Adrenal gland (tissue), 12 donors: Measurements from ENCODE around the gene ZNF212. TPM values are rescaled to one million over a fixed set of nuclear protein-coding genes. Genes with fewer than 3 reads are reported as not detected.
A peak's percentile ranks its signal among the peaks of the same experiment; 100 is the strongest.

Experiments used
- DNase-seq, 7 donors: peaks; one replicate each; pipeline ENCODE4 v3.0.0-alpha.2; 2019 to 2020
- H3K27ac ChIP-seq, 5 donors: fragments of 200-600 bp; sonication (generic) in 4 of 5; 1 replicate in 3 of 5; 2 replicates in 2 of 5; pipeline versions ENCODE4 v1.5.1 to v1.8.0; 2016 to 2020; ENCODE audit warnings: mild to moderate bottlenecking in 1 of 5
- H3K27me3 ChIP-seq: fragments of 200-600 bp; 2 replicates; pipeline ENCODE4 v1.8.0; 2021
- H3K36me3 ChIP-seq, 2 donors: fragments of 200-600 bp; replicated peaks in 1 of 2; 1 replicate in 1 of 2; 2 replicates in 1 of 2; pipeline versions ENCODE4 v1.5.1 to v1.8.0; 2018 to 2022
- H3K4me1 ChIP-seq, 2 donors: fragments of 200-600 bp; replicated peaks in 1 of 2; 1 replicate in 1 of 2; 2 replicates in 1 of 2; pipeline versions ENCODE4 v1.5.1 to v1.8.0; 2018 to 2021
- H3K4me3 ChIP-seq, 4 donors: fragments of 200-600 bp; sonication (generic) in 3 of 4; one replicate each; pipeline ENCODE4 v1.5.1; 2016 to 2018
- H3K9me3 ChIP-seq, 3 donors: fragments of 200-600 bp; sonication (generic) in 1 of 3; replicated peaks in 1 of 3; 1 replicate in 2 of 3; 2 replicates in 1 of 3; pipeline versions ENCODE4 v1.5.1 to v1.8.0; 2016 to 2021
- CTCF ChIP-seq, 6 experiments: fragments of 450-650 bp in 4 of 6; fragments of 200-600 bp in 2 of 6; sonication (generic) in 1 of 6; IDR thresholded peaks; 1 replicate in 5 of 6; 2 replicates in 1 of 6; pipeline versions ENCODE4 v1.5.1 to v1.8.0; 2016 to 2021; ENCODE audit warnings: antibody characterized with exemption in 6 of 6, mild to moderate bottlenecking in 2 of 6, moderate library complexity in 1 of 6
- POLR2A ChIP-seq, 2 donors: fragments of 450-650 bp; IDR thresholded peaks; one replicate each; pipeline ENCODE4 v1.6.1; 2017; ENCODE audit warnings: antibody characterized with exemption in 2 of 2, mild to moderate bottlenecking in 2 of 2, moderate library complexity in 1 of 2
- WGBS, 4 donors: extraction: QIAGEN DNeasy Blood & Tissue Kit in 2 of 4; methylation state at CpG; one replicate each; pipeline versions ENCODE4 v1.1.5 to v1.1.7; 2013 to 2017; 5-methylcytosine and 5-hydroxymethylcytosine counted together
- intact Hi-C, 2 donors: fragments of 100-400 bp; cut with DNase I; formaldehyde crosslinking; loops; one replicate each; pipeline versions ENCODE4 v1.14.1 to v1.15.0; 2022 to 2023
- polyA plus RNA-seq, 3 donors: library from polyadenylated mRNA; stranded (reverse); fragments of 200-250 nt in 2 of 3; fragments of 350-450 nt in 1 of 3; fragmentation: Illumina TruSeq in 1 of 3; extraction: RNeasy Lipid Tissue Mini Kit (QIAGEN cat#74804) in 1 of 3; gene quantifications; one replicate each; pipeline ENCODE4 v1.2.3, GENCODE V29; 2013 to 2014
- total RNA-seq, 9 donors: library from RNA; depleted of rRNA in 4 of 9; stranded (reverse); fragments of >200 nt in 4 of 9; fragments of 120-200 nt in 1 of 9; fragmentation: NEBNext Ultra II Directional in 1 of 9; extraction: Animal tissue kit (Norgen Biotek cat#: 25700) in 1 of 9; gene quantifications; one replicate each; pipeline versions ENCODE4 v1.1.0 to v1.2.4, GENCODE V29; 2013 to 2023
- donor health status: healthy with polysubstance abuse.
- donor health status: Bipolar disorder and iron deficiency.
- donor health status: DM: yes; HTN: yes; CAD: no.
- donor health status: DM: no; HTN: no; CAD: no.
- donor health status: DM: no; HTN: no; CAD: no.
- donor health status: DM: yes; HTN: yes; CAD: no.

The ZNF212 gene
- total and polyA plus RNA-seq, 12 donors, result 5.5 to 22.7 (median 10.4) TPM

- Histone ChIP-seq H3K9me3 (no peaks in the 10 kb centered on the region), H3K27ac (no peak overlapping the region), H3K27me3 (no peaks in the 10 kb centered on the region), H3K36me3 (peaks cover 0 to 59% of the 10 kb centered on the region in 2 donors), H3K4me3 (no peak overlapping the region), H3K4me1 (peaks cover 6 to 11% of the 10 kb centered on the region in 2 donors)
- DNase-seq, result no peak
- WGBS, 4 donors, result 82 to 100% (median 93%) methylated on average over 2 of the region's 2 CpGs
- TF ChIP-seq POLR2A (IDR thresholded peaks at IDR 0.05) (no peak), CTCF (IDR thresholded peaks at IDR 0.05) (no peak)
- intact Hi-C loops, result no loop called here
These were observed 12.9 kb downstream of the ZNF212 start for GRCh38 chr7:149252378-149252777.

GRCh38 chr7:149253665-149254064 lies 14.2 kb downstream of the ZNF212 start:
- Histone ChIP-seq H3K4me1 (peaks cover 0 to 6% of the 10 kb centered on the region in 2 donors), H3K27ac (no peak overlapping the region), H3K36me3 (peaks cover 0 to 59% of the 10 kb centered on the region in 2 donors), H3K27me3 (no peaks in the 10 kb centered on the region), H3K9me3 (no peaks in the 10 kb centered on the region), H3K4me3 (no peak overlapping the region)
- WGBS, 4 donors, result 87 to 94% (median 92%) methylated on average over 5 to 7 of the region's 7 CpGs
- no peak for DNase-seq
- intact Hi-C loops, result no loop called here
- TF ChIP-seq CTCF (IDR thresholded peaks at IDR 0.05), result no peak
- no peak for TF ChIP-seq POLR2A (IDR thresholded peaks at IDR 0.05)

GRCh38 chr7:149254181-149254858 lies 14.9 kb downstream of the ZNF212 start:
- no peak for TF ChIP-seq POLR2A (IDR thresholded peaks at IDR 0.05)
- no peak for TF ChIP-seq CTCF (IDR thresholded peaks at IDR 0.05)
- 90 to 96% (median 95%) methylated on average over 5 to 16 of the region's 16 CpGs for WGBS, 4 donors
- DNase-seq, result no peak
- Histone ChIP-seq H3K4me3 (no peak overlapping the region), H3K4me1 (no peaks in the 10 kb centered on the region), H3K9me3 (no peaks in the 10 kb centered on the region), H3K27ac (no peak overlapping the region), H3K27me3 (no peaks in the 10 kb centered on the region), H3K36me3 (peaks cover 0 to 59% of the 10 kb centered on the region in 2 donors)
- intact Hi-C loops, result no loop called here

GRCh38 chr7:149255174-149255573 lies 15.7 kb downstream of the ZNF212 start:
- H3K9me3 ChIP-seq, result no peaks in the 10 kb centered on the region
- H3K36me3 ChIP-seq, result peaks cover 0 to 58% of the 10 kb centered on the region in 2 donors

More at GRCh38 chr7:149255174-149255573, 15.7 kb downstream of the ZNF212 start:
- no peaks in the 10 kb centered on the region for H3K27me3 ChIP-seq
- no peaks in the 10 kb centered on the region for H3K4me1 ChIP-seq
- WGBS, 4 donors, result 84 to 96% (median 93%) methylated on average over 5 of the region's 5 CpGs
- no peak overlapping the region for H3K4me3 ChIP-seq
- peak in 1 of 7 donors; percentile 11 for DNase-seq
- intact Hi-C loops, result no loop called here
- H3K27ac ChIP-seq, result no peak overlapping the region
- TF ChIP-seq POLR2A (IDR thresholded peaks at IDR 0.05), result no peak
- TF ChIP-seq CTCF (IDR thresholded peaks at IDR 0.05), result no peak
